ENCODE data around the gene CDH4.

Gene CDH4

DNA sequence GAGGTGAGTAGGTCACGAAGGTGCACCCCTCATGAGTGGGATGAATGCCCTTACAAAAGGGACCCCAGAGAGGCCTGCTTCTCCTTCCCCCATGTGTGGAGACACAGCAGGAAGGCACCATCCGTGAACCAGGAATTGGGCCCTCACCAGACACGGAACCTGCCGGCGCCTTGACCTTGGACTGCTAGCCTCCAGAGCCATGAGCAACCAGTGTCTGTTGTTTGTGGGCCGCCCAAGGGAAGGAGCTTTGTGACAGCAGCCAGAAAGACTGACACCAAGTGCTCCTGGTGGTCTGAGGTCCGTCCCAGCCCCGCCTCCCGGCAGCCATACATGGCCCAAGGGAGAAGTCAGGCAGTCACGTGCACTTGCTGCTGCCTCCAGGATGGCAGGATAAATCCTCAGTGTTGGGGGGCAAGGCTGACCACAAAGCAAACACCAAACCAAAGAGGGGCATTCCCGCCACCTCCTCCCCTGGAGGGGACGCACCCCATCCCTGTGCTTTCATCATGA is 29.3 kb downstream of the CDH4 start:
- H3K36me3 ChIP-seq (ENCODE audit: control insufficient read depth, insufficient read depth, low read length) = no peaks in the 10 kb centered on the region
- H3K27me3 ChIP-seq (ENCODE audit: control insufficient read depth, insufficient read depth, low read length) = no peaks in the 10 kb centered on the region
- no peaks in the 10 kb centered on the region for H3K4me1 ChIP-seq (ENCODE audit: control insufficient read depth, insufficient read depth, low read length)
- no peaks in the 10 kb centered on the region for H3K9me3 ChIP-seq (ENCODE audit: control insufficient read depth, insufficient read depth, low read length)
- no peak overlapping the region for H3K27ac ChIP-seq (ENCODE audit: low read depth, low read length)
- no peak overlapping the region for H3K9ac ChIP-seq (ENCODE audit: low read depth, low read length)
- H3K4me3 ChIP-seq (ENCODE audit: low read depth, low read length) = no peak overlapping the region

DNA sequence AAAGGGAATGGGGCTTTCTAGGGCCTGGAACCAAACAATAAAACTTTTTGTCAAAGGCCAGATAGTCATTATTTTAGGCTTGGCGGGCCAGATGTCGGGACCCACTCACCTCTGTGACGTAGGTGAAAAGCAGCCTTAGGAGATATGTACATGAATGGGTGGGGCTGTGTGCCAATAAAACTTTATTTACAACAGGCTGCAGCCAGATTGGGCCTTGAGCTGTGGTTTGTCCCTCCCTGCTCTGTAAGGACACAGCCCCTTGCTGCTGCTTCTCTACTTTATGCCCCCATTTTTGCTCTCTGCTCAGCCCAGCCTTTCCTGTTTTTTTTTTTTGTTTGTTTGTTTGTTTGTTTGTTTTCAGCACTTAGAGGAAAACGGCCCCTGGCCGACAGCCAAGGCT is 32.7 kb downstream of the CDH4 start:
- Histone ChIP-seq H3K9me3 (ENCODE audit: control insufficient read depth, insufficient read depth, low read length) (no peaks in the 10 kb centered on the region), H3K36me3 (ENCODE audit: control insufficient read depth, insufficient read depth, low read length) (no peaks in the 10 kb centered on the region), H3K27me3 (ENCODE audit: control insufficient read depth, insufficient read depth, low read length) (no peaks in the 10 kb centered on the region), H3K4me1 (ENCODE audit: control insufficient read depth, insufficient read depth, low read length) (no peaks in the 10 kb centered on the region), H3K9ac (ENCODE audit: low read depth, low read length) (no peak overlapping the region), H3K4me3 (ENCODE audit: low read depth, low read length) (no peak overlapping the region), H3K27ac (ENCODE audit: low read depth, low read length) (no peak overlapping the region)

DNA sequence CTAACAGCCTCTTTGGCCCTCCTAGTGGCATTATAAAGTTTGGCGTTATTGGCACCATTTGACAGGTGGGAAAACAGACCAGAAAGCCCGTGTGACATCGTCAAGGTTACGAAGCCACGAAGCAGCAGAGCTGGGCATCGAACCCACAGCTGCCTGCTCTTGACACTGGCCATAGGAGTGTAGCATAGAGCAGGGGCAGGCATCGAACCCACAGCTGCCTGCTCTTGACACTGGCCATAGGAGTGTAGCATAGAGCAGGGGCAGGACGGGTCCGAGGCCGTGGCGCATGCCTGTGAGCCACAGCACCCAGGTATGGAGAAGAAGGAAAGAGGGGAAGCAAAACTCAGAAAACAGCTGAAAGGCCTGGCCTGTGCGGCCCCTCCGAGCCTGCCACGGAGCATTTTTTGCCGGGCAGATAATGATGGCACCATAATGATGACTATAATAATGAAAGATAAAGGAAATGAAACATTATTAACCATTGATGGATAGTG is 33.1 kb downstream of the CDH4 start:
- Histone ChIP-seq H3K27ac (ENCODE audit: low read depth, low read length) (no peak overlapping the region), H3K4me3 (ENCODE audit: low read depth, low read length) (no peak overlapping the region), H3K36me3 (ENCODE audit: control insufficient read depth, insufficient read depth, low read length) (no peaks in the 10 kb centered on the region), H3K27me3 (ENCODE audit: control insufficient read depth, insufficient read depth, low read length) (no peaks in the 10 kb centered on the region), H3K9me3 (ENCODE audit: control insufficient read depth, insufficient read depth, low read length) (no peaks in the 10 kb centered on the region), H3K9ac (ENCODE audit: low read depth, low read length) (no peak overlapping the region), H3K4me1 (ENCODE audit: control insufficient read depth, insufficient read depth, low read length) (no peaks in the 10 kb centered on the region)

DNA sequence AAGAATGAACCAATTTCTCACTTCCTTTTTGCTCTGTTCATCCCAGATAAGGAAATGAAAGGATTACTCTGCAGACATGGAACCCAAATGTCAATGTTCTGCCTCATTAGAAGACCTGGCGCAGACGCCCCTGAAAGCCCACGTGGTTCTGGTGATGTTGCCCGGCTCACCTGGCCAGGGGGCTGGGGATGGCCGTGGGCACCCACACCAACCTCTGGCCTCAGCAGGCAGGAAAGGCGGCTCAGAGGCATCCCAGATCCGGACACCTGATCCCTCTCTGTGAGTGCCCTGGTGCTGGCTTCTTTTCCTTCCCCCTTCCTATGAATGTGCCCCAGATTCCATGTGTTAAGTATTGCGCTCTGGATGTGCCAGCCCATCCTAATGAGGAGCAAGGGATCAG is 33.6 kb downstream of the CDH4 start:
- Histone ChIP-seq H3K9ac (ENCODE audit: low read depth, low read length) (no peak overlapping the region), H3K36me3 (ENCODE audit: control insufficient read depth, insufficient read depth, low read length) (no peaks in the 10 kb centered on the region), H3K4me1 (ENCODE audit: control insufficient read depth, insufficient read depth, low read length) (no peaks in the 10 kb centered on the region), H3K27ac (ENCODE audit: low read depth, low read length) (no peak overlapping the region), H3K4me3 (ENCODE audit: low read depth, low read length) (no peak overlapping the region), H3K27me3 (ENCODE audit: control insufficient read depth, insufficient read depth, low read length) (no peaks in the 10 kb centered on the region), H3K9me3 (ENCODE audit: control insufficient read depth, insufficient read depth, low read length) (no peaks in the 10 kb centered on the region)

DNA sequence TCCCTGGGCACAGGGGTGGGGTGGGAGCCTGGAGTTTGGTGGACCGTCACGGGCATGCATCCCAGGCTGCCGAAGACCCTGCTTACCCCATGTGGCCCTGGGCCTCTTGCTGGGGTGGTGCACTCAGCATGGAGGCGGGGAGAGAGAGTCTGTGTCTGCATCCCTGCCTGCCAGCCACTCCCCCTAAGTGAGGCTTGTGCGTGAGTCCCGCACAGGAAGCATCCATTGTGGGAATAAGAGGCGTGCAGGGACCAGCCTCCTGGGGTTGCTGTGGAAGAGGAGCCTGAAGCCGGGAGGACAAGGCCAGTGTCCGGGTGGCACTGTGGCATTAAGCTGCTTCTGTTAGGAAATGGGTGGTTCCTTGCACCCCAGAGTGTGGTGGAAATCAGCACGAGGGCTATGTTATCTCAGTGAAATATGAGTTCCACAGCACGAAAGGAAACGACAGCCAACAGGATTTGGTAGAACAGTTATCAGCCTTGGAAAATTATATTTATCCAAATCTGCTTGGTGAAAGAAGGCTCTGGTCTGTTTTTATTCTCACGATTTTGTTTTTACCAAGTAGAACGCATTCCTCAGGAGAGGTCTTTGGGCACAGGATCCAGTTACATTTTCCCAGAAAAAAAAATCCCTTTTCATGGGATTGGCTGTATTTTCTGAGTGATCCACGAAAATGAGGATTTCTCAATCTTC is 35.7 kb downstream of the CDH4 start:
- Histone ChIP-seq H3K36me3 (ENCODE audit: control insufficient read depth, insufficient read depth, low read length) (no peaks in the 10 kb centered on the region), H3K9ac (ENCODE audit: low read depth, low read length) (no peak overlapping the region), H3K4me1 (ENCODE audit: control insufficient read depth, insufficient read depth, low read length) (no peaks in the 10 kb centered on the region), H3K4me3 (ENCODE audit: low read depth, low read length) (no peak overlapping the region), H3K27me3 (ENCODE audit: control insufficient read depth, insufficient read depth, low read length) (no peaks in the 10 kb centered on the region), H3K27ac (ENCODE audit: low read depth, low read length) (no peak overlapping the region), H3K9me3 (ENCODE audit: control insufficient read depth, insufficient read depth, low read length) (no peaks in the 10 kb centered on the region)

DNA sequence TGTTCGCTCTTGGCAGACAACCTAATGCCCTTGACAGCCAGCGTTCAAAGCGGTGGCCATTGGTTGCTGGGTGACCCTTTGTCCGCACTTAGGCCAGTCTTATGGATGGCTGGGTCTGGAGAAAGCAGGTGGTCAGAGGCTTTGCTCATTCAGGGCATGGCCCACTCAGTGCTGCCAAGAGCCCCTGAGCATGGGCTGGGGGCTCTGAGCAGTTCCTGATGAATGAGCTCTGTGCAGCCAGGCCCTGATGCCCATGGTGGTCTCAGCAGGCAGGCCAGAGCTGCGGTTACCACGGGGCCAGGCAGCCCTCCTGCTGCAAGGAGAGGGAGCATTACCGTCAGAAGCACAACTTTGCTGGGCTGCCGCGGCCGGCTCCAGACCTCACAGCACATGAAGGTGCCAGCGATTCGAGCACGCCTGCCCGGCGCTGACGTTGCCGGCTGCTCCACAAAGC is 36.3 kb downstream of the CDH4 start:
- H3K27ac ChIP-seq (ENCODE audit: low read depth, low read length) = no peak overlapping the region
- H3K9me3 ChIP-seq (ENCODE audit: control insufficient read depth, insufficient read depth, low read length) = no peaks in the 10 kb centered on the region
- H3K9ac ChIP-seq (ENCODE audit: low read depth, low read length) = no peak overlapping the region
- H3K27me3 ChIP-seq (ENCODE audit: control insufficient read depth, insufficient read depth, low read length) = no peaks in the 10 kb centered on the region
- no peaks in the 10 kb centered on the region for H3K4me1 ChIP-seq (ENCODE audit: control insufficient read depth, insufficient read depth, low read length)
- H3K4me3 ChIP-seq (ENCODE audit: low read depth, low read length) = no peak overlapping the region
- no peaks in the 10 kb centered on the region for H3K36me3 ChIP-seq (ENCODE audit: control insufficient read depth, insufficient read depth, low read length)

DNA sequence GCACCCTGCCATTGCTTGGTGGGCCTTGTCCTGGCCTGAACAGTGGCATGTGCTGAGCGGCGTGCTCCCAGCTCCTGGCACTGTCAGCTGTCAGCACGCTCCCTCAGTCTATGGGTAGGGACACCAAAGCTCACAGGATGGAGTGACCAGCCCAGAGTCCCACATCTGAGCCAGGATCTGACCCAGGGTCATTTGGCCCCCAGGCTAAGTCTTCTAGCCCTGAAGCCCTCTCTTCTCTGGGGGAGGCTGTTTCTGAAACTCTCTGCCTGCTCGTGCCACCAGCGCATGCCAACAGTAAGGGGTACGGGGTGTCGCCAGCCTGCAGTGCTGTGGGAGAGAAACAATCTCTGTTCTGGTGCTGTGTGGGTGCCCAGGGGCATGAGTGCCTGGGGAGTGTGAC is 37.1 kb downstream of the CDH4 start:
- Histone ChIP-seq H3K4me3 (ENCODE audit: low read depth, low read length) (no peak overlapping the region), H3K27ac (ENCODE audit: low read depth, low read length) (no peak overlapping the region), H3K36me3 (ENCODE audit: control insufficient read depth, insufficient read depth, low read length) (no peaks in the 10 kb centered on the region), H3K4me1 (ENCODE audit: control insufficient read depth, insufficient read depth, low read length) (no peaks in the 10 kb centered on the region), H3K9me3 (ENCODE audit: control insufficient read depth, insufficient read depth, low read length) (no peaks in the 10 kb centered on the region), H3K9ac (ENCODE audit: low read depth, low read length) (no peak overlapping the region), H3K27me3 (ENCODE audit: control insufficient read depth, insufficient read depth, low read length) (no peaks in the 10 kb centered on the region)

DNA sequence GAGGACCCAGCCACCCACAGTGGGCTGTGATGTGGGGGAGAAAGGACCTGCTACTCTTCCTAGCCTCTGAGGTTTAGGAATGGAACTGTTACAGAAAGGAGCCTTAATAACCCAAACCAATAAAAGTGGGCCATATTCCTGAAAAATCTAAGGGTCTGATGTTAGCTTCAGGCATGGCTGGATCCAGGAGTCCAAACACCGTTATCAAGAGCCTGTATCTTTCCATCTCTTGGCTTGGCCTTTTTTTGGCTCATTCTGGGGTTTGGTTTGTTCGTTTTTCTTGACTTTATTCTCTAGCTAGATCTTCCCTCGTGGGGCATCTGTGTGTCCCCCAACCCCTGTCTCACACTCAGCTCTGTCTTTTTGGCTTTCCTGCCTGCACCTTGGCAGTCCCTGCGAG is 38.7 kb downstream of the CDH4 start:
- Histone ChIP-seq H3K4me3 (ENCODE audit: low read depth, low read length) (no peak overlapping the region), H3K27ac (ENCODE audit: low read depth, low read length) (no peak overlapping the region), H3K4me1 (ENCODE audit: control insufficient read depth, insufficient read depth, low read length) (no peaks in the 10 kb centered on the region), H3K9ac (ENCODE audit: low read depth, low read length) (no peak overlapping the region), H3K36me3 (ENCODE audit: control insufficient read depth, insufficient read depth, low read length) (no peaks in the 10 kb centered on the region), H3K27me3 (ENCODE audit: control insufficient read depth, insufficient read depth, low read length) (no peaks in the 10 kb centered on the region), H3K9me3 (ENCODE audit: control insufficient read depth, insufficient read depth, low read length) (no peaks in the 10 kb centered on the region)

DNA sequence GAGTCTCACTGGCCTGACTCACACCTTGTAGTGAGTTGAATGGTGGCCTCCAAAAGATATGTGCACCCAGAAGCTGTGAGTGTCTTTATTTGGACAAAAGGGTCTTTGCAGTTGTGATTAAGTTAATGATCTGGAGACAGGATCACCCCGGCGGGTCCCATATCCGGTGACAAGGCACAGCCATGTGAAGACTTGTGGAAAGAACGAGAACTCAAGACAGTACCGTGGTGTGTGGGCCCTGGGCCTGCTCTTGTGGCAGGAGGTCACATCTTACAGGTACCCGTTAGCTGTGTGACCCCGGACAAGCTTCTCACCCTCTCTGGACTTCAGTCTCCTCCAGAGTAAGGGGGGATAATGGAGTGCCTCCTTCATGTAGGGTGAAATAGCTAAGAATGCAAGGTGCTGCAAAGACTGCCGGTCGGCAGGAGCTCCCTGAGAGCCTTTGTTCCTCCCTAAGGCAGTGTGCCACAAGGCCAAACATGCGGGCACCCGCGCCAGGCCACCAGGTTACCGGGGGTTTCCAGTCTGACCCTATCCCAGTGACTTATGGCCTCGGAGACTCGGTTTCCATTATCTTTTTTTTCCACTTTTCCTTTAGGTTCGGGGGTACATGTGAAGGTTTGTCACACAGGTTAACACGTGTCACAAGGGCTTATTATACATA is 39.2 kb downstream of the CDH4 start:
- Histone ChIP-seq H3K36me3 (ENCODE audit: control insufficient read depth, insufficient read depth, low read length) (no peaks in the 10 kb centered on the region), H3K27ac (ENCODE audit: low read depth, low read length) (no peak overlapping the region), H3K27me3 (ENCODE audit: control insufficient read depth, insufficient read depth, low read length) (no peaks in the 10 kb centered on the region), H3K9me3 (ENCODE audit: control insufficient read depth, insufficient read depth, low read length) (no peaks in the 10 kb centered on the region), H3K4me3 (ENCODE audit: low read depth, low read length) (no peak overlapping the region), H3K4me1 (ENCODE audit: control insufficient read depth, insufficient read depth, low read length) (no peaks in the 10 kb centered on the region), H3K9ac (ENCODE audit: low read depth, low read length) (no peak overlapping the region)

DNA sequence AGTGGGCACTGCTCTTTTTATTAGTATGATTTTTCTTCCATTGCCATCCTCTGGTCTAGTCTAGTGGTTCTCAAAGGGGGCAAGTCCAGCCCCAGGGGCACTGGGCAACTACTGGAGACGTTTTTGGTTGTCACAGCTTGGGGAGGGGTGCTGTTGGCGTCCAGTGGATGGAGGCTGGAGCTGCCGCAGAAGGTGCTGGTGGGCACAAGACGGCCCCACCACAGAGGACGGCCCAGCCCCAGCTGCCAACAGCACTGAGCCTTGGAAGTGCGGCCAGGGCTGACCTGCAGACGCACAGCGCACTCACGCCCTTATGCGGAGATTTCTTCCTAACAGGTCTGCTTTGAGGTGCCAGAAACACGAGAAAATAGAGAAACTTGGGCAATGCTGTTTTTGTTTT is 40.3 kb downstream of the CDH4 start:
- H3K36me3 ChIP-seq (ENCODE audit: control insufficient read depth, insufficient read depth, low read length) = no peaks in the 10 kb centered on the region
- no peaks in the 10 kb centered on the region for H3K27me3 ChIP-seq (ENCODE audit: control insufficient read depth, insufficient read depth, low read length)
- H3K4me3 ChIP-seq (ENCODE audit: low read depth, low read length) = no peak overlapping the region
- H3K27ac ChIP-seq (ENCODE audit: low read depth, low read length) = no peak overlapping the region
- no peaks in the 10 kb centered on the region for H3K9me3 ChIP-seq (ENCODE audit: control insufficient read depth, insufficient read depth, low read length)
- H3K9ac ChIP-seq (ENCODE audit: low read depth, low read length) = no peak overlapping the region
- no peaks in the 10 kb centered on the region for H3K4me1 ChIP-seq (ENCODE audit: control insufficient read depth, insufficient read depth, low read length)

DNA sequence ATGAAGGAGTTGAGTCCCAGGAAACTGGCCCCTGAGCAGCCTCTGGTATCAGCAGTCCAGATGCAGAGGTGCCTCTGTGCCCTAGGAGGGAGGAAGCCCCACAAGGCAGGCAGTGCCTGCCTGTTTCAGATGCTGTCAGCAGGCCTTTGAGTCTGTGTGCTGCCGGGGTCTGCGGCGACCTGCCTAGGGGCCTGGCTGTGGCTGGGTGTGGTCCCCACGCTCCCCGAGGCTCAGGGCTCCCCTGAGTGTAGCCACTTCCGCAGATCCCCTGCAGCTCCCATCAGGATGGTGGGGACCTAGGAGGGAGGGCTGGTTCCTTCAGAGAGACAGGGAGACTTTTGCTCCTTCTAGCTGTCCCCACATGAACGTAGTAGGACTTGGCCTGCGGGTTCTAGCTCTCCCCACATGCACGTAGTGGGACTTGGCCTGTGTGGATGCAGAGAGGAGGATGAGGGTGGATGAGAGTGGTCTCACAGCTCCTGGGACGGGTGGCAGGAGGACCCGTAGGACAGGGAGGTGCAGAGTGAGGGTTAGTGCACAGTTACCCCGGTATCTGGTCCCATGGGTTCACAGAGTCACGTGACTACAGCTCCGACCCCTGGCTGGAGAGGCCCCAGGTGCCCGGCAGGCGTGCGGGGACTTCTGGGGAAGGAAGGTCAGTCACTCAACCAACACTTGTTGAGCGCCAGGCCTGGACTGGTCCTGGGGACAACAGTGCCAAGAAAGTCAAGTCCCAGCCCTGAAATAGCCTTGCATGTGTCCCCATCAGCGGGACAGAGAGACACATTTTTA is 41.0 kb downstream of the CDH4 start:
- Histone ChIP-seq H3K27ac (ENCODE audit: low read depth, low read length) (no peak overlapping the region), H3K4me3 (ENCODE audit: low read depth, low read length) (no peak overlapping the region), H3K9ac (ENCODE audit: low read depth, low read length) (no peak overlapping the region), H3K27me3 (ENCODE audit: control insufficient read depth, insufficient read depth, low read length) (no peaks in the 10 kb centered on the region), H3K4me1 (ENCODE audit: control insufficient read depth, insufficient read depth, low read length) (no peaks in the 10 kb centered on the region), H3K36me3 (ENCODE audit: control insufficient read depth, insufficient read depth, low read length) (no peaks in the 10 kb centered on the region), H3K9me3 (ENCODE audit: control insufficient read depth, insufficient read depth, low read length) (no peaks in the 10 kb centered on the region)
